HG02798 (cell line): ENCODE results near the gene FAM107B.
"Not testable (repeated sequence)": the region's sequence is repeated elsewhere in the genome, so short reads cannot be mapped to it uniquely, and the experiment has no call there.

Source experiments
- ATAC-seq: cut with Tn5 transposase; IDR thresholded peaks from one replicate; pipeline ENCODE4 v1.9.1; 2021; ENCODE audit warnings: mild to moderate bottlenecking; ENCODE audit not compliant: unreplicated experiment, poor library complexity

Gene FAM107B

DNA sequence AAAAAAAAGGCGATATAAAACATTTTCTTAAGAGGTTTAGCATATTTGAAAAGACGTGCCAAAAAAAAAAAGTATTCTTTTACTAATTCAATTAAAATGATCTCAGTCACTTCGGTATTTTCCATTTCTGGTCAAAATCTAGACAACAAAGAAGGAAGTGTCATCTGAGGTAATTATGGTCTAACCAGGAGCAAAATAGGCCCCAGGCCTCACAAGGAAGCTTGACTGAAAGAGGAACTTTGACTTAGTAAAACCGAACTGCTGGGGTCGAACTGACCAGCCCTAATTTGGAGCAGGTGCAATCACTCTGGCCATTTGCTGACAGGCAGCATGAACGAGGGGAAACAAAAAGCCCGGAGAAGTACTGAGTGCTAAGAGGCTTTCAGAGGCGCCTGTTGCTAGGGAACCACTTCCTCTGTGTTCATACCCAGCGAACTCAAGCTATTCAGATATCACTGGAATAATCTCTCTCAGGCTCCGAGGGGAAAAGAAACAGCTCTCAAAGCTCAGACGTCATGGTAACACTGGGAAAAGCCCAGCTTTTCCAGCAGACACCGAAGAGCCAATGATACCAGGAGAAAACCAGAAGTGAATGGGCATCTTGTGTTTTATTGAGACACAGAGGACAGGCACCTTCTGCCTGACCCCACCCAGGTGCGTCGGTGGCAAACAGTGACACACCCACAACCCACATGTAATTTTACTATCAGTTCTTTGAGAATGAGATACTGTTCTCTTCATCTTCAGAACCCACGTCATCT lies 126.5 kb downstream of the FAM107B start:
- peak; percentile 95 for ATAC-seq

DNA sequence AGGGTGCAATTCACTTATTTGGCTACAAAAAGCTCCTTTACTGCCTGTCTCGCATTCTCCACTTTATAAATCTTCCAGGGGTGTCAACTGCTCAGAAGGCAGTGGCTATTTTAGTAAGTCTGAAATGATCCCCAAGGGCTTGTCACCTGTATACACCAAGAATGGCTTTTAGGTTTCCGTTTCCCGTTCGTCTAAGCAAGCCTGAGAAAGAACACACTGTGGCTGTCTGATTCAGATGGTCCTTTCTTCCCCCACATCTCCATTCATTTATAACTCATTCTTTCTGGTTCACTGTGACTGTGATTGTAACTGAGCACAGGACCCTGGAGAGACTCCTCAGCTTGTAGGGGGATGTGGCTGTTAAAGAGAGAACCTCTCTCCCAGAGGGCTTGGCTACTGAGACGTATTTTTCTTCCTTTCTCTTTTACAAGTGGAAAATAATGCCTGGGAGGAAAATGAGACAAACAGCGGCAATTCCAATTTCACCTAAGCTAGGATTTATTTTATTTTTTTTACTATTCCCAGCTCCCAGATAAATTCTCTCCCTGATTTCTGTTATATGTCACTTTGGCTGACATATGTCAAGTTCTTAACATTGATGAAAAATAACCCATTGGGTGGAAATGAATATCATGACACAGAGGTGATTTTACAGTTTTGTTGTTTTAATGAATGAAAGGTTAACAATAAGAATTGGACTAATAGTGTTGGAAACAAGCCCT lies 129.3 kb downstream of the FAM107B start:
- peak; percentile 29 for ATAC-seq

DNA sequence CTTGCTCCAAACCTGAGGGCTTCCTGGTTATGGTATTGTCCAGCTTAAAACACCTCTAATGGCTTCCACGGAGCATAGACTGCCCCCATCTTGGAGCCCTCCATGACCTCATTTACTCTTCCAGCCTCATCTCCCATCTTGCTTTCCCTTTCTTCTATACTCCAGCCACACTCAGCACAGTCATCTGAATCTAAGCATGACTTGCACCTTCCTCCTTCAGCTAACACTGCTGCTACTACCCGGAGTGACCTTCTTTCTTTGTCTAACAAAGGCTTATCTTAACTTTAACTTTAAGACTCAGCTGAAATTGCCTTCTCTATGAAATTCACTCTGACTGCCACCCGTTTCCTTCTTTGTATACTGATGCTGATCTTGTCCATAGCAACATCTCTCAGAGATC lies 135.1 kb downstream of the FAM107B start:
- ATAC-seq: no peak

DNA sequence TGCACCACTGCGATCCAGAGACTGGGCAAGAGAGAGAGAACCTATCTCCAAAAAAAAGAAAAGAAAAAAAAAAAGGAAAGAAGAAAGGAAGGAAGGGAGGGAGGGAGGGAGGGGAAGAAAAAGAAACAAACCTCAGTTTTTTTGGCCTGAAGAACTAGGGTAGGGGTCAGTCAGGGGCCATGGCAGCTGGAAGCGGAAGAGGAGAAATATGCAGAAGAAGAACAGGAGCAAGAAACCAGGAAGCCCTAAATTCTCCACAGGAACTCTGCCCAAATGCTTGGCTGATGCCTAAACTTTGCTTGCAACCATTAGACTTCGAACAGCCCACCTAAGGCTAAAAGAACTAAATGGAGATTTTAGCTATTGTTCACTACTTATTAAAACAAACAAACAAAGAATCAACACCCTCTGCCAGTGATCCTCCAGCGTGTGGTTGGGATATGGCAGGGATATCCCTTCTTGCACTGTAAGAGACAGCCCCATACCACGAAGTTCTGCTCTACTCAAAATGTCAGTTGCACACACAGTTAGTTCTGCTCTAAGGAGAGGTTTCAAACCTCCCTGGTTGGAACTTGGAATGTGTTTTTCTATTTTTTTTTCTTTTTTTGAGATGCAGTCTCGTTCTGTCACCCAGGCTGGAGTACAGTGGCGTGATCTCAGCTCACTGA lies 139.5 kb downstream of the FAM107B start:
- no peak for ATAC-seq

DNA sequence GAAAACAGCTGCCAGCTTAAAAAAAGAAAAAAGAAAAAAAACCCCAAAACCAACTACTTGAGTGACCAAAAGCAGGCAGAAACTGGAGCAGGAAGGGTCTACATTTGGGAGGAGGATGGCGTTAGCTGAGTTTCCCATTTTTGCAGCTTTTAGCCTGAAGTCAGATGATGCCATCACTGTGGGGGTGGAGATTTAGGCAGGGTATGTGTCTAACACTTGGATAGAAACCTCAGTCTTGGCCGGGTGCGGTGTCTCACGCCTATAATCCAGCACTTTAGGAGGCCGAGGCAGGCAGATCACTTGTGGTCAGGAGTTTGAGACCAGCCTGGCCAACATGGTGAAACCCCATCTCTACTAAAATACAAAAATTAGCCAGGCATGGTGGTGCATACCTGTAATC lies 140.1 kb downstream of the FAM107B start:
- ATAC-seq: not testable (repeated sequence)

DNA sequence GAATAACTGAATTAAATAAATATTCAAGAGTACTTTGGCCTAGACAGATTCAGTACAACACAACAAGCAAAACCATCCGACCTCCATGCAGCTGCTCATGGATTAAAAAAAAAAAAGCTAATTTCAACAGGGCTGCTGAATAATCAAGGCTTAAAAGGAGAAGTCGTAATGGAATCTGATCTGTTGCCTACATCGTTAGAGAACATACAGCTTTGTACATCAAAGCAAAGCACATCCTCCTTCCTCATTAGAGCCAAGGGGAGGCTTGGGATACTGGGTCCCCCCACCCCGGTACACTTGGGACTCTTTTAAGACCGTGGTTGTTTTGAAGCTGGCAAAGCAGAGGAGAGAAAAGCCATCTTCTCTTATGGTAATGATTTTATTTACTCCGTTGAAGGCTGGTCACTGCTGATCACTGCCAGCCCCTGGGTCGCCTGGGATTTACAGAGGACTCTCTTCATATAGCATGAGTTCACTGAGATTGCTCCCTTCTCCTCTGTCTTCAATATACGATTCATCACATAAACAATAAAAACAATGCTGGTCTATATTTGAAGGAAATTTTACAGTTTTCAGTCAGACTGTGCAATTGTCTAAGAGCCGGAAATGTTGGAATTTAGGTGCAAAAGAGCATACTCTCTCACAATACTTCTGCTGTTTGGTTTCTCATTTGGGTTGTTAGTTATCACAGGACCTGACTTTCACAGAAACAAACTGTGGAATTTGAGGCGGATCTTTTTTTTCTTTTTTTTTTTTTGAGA lies 148.8 kb downstream of the FAM107B start:
- ATAC-seq: no peak

DNA sequence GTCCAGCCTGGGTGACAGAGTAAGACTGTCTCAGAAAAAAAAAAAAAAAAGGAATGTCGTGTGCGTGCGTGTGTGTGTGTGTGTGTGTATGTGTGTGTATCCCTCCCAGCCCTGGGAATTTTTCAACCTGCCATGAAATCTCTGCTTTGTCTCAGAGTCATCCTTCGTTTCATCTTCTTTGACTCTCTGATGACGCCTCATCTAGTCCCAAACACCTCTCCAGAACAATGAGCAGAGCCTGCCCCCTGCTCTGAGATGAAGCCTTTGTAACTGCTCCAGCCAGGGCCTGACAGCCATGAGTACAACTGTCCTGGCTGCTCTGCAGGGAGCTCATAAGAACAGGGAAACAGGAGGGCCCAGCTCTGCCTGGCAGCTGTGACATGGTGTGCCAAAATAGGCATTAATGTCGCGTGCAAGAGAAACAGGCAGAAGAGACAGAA lies 149.5 kb downstream of the FAM107B start:
- ATAC-seq: no peak

DNA sequence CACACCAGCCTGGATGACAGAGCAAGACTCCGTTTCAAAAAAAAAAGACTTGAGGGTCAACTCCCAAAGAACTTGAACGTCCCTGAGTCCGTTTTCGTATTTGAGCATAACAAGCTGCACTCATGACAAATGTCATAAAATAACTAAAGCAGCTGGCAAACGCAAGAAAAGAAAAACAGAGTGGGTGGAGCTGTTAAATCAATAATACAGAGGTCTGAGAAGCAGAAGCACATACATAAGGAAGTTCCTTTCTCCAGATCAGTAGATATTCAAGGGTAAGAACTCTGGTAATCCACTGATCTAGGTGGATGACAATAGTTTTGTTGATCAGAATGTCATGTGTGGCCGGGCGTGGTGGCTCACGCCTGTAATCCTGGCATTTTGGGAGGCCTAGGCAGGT lies 150.1 kb downstream of the FAM107B start:
- no peak for ATAC-seq

DNA sequence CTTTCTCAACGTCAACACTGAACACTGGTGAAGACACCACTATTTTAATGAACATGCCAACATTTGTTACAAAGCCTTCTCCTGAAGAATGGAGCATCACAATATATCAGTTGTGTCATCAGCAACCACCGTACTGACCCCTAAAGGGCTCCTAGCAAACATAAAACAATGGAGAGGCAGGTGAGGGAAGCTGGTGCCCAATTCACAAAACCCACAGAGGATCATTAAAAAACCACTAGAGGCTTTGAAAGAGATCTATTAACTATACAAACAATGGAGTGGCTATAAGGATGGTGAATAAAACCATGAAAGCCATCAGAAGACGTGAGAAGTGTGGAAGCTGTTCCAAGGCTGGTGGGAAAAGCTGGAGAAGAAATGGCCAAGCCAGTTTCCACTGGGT lies 150.8 kb downstream of the FAM107B start:
- no peak for ATAC-seq

DNA sequence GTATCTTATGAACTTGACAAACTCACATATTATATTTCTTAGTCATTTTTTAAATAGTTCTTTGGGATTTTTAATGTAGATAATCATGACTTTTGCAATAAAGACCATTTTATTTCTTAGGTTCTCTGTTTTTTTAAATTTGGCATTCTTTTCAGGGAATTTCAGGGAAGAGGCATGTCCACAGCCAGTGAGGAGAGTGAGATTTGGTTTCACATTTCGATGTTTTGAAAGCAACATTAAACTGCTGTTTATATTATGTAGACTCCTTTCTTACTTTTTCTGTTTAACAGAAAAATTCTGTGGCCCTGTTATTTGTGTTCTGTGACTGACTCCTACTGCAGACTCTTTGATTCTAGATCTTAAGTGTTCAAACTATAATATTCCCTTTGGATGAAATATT lies 153.7 kb downstream of the FAM107B start:
- no peak for ATAC-seq

DNA sequence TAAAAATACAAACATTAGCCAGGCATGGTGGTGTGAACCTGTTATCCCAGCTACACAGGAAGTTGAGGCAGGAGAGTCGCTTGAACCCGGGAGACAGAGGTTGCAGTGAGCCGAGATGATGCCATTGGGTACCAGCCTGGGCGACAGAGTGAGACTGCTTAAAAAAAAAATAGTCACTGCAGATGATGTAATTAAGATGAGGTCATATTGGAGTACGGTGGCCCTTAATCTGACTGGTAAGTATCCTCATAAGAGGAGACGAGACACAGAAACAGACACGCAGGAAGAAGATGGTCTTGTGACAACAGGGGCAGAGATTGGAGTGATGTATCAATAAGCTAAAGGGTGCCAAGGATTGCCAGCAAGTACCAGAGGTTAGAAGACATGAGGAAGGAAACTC lies 156.0 kb downstream of the FAM107B start:
- no peak for ATAC-seq

DNA sequence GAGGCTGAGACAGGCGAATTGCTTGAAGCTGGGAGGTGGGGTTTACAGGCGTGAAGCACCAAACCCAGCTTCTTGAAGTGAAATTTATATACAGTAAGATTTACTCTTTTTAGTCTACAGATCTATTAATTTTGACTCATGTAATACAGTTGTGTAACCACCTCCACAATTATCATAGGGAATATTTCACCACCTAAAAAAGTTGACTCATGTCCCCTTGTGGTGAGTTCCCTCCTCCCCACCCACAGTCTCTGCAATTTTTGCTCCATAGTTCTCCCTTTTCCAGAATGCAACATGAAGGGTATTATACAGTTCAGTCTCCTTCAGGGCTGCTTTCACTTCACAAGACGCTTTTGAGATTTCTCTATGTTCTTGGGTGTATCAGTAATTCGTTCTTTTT lies 156.8 kb downstream of the FAM107B start:
- ATAC-seq: no peak

DNA sequence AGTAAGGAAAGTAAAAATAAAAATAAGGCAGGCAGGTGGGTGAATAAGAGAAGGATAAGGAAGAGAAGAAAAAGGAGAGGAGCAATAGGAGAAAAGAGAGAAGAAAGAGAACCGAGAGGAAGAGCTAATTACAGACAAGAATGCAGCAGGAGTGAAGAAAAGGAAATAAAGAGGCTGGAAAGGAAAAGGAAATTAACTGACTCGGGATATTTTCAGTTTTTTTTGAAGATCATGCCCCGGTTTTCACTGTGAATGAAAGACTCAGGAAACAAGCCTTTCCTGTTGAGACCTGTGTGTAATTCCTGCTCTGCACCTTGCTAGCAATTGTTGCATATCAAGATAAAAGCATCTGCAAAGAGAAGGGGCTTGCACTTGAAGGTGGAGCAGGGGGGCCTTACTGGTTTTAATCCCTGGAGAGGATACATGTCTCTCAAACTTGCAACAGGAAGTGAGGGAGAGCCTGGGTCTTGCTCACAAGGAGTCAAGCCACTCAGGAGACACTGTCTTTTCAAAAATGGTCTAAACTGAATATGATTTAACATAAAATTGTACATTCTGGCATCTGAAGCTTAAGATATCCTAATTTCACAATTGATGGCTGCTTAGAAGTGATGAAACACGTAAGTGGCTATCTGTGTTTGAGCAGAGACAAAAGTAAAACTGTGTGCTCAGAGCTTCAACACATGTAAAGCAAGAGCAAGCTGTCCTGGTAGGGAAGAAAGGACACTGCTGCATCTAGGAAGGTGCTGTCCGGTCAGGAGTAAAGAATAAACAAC lies 157.6 kb downstream of the FAM107B start:
- no peak for ATAC-seq

DNA sequence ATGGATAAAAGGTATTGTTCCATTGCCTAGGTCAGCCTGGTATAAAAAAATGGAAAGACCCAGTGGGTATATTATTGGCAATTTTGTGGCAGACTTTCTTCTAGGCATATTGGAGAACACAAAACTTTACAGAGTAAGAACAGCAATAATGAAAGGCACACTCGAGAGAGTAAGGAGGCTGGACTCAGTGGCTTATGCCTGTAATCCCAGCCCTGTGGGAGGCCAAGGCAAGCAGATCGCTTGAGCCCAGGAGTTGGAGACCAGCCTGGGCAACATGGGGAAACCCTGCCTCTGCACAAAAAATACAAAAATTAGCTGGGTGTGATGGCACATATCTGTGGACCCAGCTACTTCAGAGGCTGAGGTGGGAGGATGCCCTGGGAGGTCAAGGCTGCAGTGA lies 158.2 kb downstream of the FAM107B start:
- no peak for ATAC-seq

DNA sequence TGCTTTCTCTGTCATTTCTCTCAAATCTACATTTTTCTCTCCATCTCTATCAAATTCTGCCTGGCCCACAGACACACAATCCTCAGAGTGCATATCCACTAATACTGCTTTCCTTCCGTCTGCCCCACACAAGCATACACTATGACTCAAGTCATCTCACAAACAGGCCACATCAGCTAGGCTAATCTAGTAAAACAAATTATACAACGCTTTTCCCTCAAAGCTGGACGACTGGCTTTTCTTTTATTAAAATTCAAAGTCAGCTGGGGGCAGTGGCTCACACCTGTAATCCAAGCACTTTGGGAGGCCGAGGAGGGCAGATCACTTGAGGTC lies 161.1 kb downstream of the FAM107B start:
- no peak for ATAC-seq

DNA sequence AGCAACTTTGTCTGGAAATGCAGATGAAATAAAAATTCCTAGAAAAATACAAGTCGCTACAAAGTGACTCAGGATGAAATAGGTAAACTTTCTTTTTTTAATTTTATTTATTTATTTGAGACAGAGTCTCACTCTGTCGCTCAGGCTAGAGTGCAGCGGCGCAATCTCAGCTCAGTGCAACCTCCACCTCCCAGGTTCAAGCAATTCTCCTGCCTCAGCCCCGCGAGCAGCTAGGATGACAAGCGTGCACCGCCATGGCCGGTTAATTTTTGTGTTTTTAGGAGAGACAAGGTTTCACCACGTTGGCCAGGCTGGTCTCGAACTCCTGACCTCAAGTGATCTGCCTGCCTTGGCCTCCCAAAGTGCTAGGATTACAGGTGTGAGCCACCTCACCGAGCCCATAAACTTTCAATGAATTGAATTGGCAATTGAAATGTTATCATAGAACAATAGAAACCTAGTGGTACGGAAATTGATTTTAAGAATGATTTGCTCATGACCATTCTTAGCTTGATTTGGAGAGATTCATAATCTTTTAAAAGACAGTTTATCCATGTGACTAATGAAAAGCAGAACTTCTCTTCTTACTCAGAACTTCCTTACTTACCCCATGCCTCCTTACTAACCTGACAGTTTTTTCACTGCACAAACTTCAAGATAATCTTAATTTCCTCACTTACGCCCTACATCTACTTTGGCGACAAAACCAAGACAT lies 161.7 kb downstream of the FAM107B start:
- no peak for ATAC-seq

DNA sequence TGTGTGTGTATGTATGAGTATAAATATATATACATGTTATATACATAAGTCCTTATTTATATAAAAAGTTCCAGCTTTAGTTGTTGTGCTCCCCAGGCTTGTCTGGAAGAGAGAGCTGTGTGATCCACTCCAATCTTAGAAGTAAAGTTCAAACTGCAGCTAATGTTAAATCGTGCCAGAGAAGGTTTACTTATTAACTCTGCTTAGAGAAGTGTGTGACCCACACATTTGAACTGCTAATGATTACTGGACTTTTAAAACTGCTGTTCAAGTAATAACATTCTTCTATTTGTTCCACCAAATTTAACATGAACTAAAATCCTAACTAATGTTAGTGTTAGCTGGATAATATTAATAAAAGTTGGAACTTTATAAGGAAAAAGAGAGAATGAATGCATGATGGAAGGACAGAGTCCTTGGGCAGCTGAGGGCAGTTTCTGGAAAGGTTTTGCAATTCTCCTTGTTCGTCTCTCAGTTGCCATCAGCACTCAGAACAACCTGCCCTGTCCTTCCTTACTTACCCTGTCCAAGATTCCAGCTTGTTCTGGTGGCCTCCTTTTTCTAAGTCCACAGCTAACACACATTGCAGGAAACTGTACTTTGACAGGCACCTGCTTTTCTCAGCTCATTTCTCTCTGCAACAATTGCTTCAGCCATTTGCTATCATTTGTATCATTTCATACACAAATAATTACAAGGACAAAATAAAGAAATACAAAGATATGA lies 162.6 kb downstream of the FAM107B start:
- ATAC-seq: peak; percentile 42

DNA sequence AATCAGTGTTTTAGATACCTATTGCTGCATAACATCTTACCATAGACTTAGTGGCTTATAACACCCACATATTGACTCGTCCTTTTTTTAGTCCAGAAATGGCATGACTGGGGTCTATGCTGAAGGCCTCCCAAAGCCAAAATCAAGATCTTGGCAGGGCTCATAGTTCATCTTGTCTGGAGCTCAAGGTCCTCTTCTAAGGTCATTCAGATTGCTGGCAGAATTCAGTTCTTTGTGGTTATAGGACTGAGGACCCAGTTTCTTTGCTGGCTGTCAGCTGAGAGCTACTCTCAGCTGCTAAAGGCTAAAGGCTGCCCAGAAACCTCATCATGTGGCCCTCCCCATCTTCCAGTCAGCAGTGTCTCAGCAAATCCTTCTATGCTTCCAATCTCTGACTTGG lies 165.5 kb downstream of the FAM107B start:
- no peak for ATAC-seq
